Fibroblast of pulmonary artery (primary cell): ENCODE data around the gene TSTD2.

Experiments used
- DNase-seq: peaks from one replicate; pipeline ENCODE4 v3.0.0-alpha.2; 2010; ENCODE audit warnings: low read depth
- H3K4me3 ChIP-seq: replicated peaks from 2 replicates; pipeline ENCODE4 v1.5.1; 2011; ENCODE audit warnings: low read depth, mild to moderate bottlenecking, control low read depth, low read length, moderate library complexity
- TF ChIP-seq, protein P1 (sequence below): IDR thresholded peaks from 2 replicates; pipeline ENCODE4 v1.5.1; 2011; ENCODE audit warnings: mild to moderate bottlenecking, control low read depth, low read length, inconsistent platforms; ENCODE audit errors: missing control alignments

The TSTD2 gene

DNA sequence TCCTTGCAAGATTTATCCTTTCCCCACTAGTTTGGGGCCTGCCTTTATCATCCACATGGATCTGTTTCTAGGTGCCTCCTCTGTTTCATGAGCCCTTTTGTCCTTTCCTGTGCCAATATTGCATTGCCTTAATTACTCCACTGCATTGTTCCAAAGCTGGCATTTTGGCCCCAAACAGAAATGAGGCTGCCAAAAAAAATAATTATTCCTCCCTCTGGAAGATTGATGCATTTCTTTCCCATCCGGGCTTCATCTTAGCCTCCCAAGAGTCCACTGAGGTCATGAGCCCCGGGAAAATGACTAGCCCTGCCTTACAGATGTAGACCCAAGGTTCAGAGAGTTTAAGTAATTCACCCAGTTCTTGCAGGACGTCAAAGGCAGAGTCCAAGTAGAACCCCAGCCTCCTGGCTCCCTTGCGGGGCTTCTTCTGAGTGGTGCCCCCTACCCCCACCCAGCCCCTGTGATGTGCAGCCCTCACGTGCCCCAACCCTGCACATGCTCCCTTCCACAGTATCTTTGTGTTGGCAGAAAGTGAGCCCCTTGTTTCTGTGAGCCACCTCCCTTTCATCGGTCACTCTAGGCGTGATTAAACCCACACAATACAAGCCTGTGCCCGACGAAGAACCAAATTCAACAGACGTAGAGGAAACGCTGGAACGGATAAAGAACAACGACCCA lies 69.6 kb downstream of the TSTD2 start:
- H3K4me3 ChIP-seq: no peak overlapping the region
- TF ChIP-seq, protein P1, sequence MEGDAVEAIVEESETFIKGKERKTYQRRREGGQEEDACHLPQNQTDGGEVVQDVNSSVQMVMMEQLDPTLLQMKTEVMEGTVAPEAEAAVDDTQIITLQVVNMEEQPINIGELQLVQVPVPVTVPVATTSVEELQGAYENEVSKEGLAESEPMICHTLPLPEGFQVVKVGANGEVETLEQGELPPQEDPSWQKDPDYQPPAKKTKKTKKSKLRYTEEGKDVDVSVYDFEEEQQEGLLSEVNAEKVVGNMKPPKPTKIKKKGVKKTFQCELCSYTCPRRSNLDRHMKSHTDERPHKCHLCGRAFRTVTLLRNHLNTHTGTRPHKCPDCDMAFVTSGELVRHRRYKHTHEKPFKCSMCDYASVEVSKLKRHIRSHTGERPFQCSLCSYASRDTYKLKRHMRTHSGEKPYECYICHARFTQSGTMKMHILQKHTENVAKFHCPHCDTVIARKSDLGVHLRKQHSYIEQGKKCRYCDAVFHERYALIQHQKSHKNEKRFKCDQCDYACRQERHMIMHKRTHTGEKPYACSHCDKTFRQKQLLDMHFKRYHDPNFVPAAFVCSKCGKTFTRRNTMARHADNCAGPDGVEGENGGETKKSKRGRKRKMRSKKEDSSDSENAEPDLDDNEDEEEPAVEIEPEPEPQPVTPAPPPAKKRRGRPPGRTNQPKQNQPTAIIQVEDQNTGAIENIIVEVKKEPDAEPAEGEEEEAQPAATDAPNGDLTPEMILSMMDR: no peak
- DNase-seq: no peak

DNA sequence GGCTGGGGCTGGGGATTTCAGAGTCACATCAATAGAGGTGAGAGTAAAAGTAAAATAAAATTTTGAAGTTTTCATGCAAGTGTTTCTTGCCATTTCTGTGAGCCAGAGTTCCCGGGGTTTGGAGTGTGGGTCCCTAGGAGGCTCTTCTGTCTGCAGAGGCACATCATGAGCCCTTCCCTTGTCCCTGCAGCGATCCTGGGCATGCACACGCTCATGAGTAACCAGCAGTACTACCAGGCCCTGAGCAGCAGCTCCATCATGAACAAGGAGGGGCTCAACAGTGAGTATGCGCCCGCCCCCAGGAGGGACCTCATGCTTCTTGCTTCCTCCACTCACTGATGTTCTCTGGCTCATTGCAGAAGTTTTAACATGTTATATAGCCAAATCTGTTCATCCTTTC lies 70.6 kb downstream of the TSTD2 start:
- TF ChIP-seq, protein P1: no peak
- no peak overlapping the region for H3K4me3 ChIP-seq
- DNase-seq: no peak

DNA sequence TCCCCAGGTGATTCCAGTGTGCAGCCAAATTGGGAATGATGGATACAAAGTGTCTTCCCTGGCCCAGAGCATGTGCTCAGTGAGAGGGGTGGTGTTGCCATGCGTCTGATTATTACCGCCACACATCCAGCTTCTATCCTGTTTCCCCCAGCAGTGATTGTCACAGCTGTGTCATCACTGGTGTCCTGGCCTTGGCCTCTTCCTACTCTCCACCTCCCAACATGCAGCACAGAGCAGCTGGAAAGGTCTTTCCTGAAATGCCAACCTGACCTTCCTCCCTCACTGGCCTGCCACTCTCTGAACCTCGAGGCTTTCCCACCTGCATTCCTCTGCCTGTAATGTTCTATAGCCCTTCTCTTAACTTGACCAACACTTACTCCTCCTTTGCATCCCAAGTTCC lies 71.7 kb downstream of the TSTD2 start:
- no peak overlapping the region for H3K4me3 ChIP-seq
- DNase-seq: no peak
- TF ChIP-seq, protein P1: no peak

DNA sequence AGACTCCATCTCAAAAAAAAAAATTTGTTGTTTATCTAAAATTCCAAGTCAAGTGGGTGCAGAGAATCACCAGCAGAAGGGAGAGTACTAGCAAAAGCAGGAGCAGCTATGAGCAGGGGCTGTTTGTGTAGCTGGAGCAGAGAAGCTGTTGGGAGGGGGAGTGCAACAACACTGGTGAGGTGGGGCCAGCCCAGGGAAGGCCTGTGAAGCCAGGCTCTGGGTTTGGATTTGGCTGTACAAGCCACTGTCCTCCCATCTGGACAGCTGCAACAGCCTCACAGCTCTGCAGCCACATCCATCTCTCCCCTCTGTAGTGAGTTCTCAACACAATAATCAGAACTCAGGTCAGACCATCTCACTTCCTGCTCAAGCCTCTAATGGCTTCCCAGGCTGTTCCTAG lies 72.3 kb downstream of the TSTD2 start:
- TF ChIP-seq, protein P1: no peak
- H3K4me3 ChIP-seq: no peak overlapping the region
- no peak for DNase-seq

DNA sequence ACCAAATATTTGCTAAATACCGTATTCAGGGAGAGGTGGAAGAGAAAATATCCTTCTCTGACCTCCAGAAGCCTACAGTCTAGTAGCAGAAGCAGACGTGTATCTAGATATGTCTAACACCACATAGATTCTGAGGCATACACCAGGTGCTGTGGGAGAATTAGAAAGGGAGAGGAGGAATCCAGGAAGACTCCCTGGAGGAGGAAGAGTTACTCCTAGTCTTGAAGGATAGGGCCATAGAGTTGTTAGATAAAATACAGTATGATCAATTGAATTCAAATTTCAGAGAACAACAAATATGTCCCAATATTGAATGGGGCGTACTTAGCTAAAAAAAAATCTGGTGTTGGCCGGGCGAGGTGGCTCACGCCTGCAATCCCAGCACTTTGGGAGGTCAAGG lies 73.0 kb downstream of the TSTD2 start:
- TF ChIP-seq, protein P1: no peak
- no peak overlapping the region for H3K4me3 ChIP-seq
- no peak for DNase-seq

DNA sequence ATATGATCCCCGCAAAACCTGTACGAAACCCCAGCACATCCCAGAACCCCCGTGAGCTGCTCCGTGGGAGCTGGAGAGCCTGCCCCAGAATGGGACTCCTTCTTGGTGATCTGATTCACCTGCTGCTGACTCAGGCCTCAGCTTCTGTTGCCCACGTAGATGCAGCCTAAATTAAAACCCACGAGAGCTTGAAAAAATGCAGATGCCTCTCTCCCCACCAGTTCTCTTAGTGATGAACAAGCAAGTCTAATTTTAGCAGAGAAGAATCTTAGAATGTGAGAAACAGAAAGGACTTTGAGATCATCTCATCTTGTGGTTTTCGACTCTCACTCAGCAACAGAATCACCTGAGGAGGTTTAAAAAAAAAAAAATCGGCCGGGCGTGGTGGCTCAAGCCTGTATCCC lies 74.1 kb downstream of the TSTD2 start:
- no peak overlapping the region for H3K4me3 ChIP-seq
- no peak for DNase-seq
- TF ChIP-seq, protein P1: no peak

DNA sequence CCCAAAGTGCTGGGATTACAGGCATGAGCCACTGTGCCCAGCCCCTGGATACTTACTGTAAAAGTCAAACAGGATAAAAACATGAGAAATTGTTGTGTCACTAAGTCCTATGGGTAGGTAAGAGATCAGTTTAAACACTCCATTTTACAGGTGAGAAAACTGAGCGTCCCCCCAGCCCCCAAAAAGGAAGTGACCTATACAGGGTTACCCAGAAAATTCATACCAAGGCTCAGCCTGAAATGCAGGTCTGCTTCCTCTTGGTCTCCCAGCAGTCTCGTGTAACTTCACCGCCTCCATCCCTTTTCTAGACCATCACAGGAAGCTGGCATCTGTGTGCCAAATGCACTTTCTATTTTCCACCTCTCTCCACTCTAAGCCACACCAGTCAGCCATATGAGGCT lies 74.5 kb downstream of the TSTD2 start:
- DNase-seq: no peak
- TF ChIP-seq, protein P1: no peak
- H3K4me3 ChIP-seq: no peak overlapping the region
